Calu3 (cell line): Measurements from ENCODE around the gene CDX2. TPM values are rescaled to one million over a fixed set of nuclear protein-coding genes. Genes with fewer than 3 reads are reported as not detected.

Experiments
- BruUV-seq: library from RNA; stranded (reverse); fragments of 400-500 nt; replicated peaks from 2 replicates; lab custom pipeline; 2021; lab: Mats Ljungman, UMichigan
- CTCF ChIA-PET: fragments of 300-600 bp; sonication (Branson Sonifier 250); formaldehyde crosslinking; loops from one replicate; lab custom pipeline; 2022; ENCODE audit warnings: antibody characterized with exemption; lab: Charles Lee
- DNase-seq: peaks from one replicate; pipeline ENCODE4 v3.0.0; 2022
- H3K27ac Mint-ChIP-seq: one replicate; pipeline ENCODE4 v1.8.0; 2022; ENCODE audit warnings: mixed read lengths; ENCODE audit not compliant: unreplicated experiment
- H3K27me3 Mint-ChIP-seq: one replicate; pipeline ENCODE4 v1.8.0; 2022; ENCODE audit warnings: mixed read lengths; ENCODE audit not compliant: unreplicated experiment
- H3K36me3 Mint-ChIP-seq: one replicate; pipeline ENCODE4 v1.8.0; 2022; ENCODE audit warnings: mild to moderate bottlenecking, moderate library complexity, mixed read lengths; ENCODE audit not compliant: insufficient read depth, unreplicated experiment
- H3K4me1 Mint-ChIP-seq: one replicate; pipeline ENCODE4 v1.8.0; 2022; ENCODE audit warnings: mild to moderate bottlenecking, low read depth, mixed read lengths; ENCODE audit not compliant: unreplicated experiment
- H3K4me3 Mint-ChIP-seq: one replicate; pipeline ENCODE4 v1.8.0; 2022; ENCODE audit warnings: mild to moderate bottlenecking, low read depth, moderate library complexity, mixed read lengths; ENCODE audit not compliant: unreplicated experiment
- H3K9me3 Mint-ChIP-seq: one replicate; pipeline ENCODE4 v1.8.0; 2022; ENCODE audit warnings: low read depth, mixed read lengths; ENCODE audit not compliant: unreplicated experiment
- CTCF ChIP-seq: fragments of 200-600 bp; IDR thresholded peaks from one replicate; pipeline ENCODE4 v1.8.0; 2022; ENCODE audit warnings: antibody characterized with exemption; ENCODE audit not compliant: unreplicated experiment
- intact Hi-C: fragments of 100-400 bp; cut with micrococcal nuclease; formaldehyde crosslinking; loops from one replicate; pipeline ENCODE4 v1.10.0; 2022; ENCODE audit not compliant: unreplicated experiment
- total RNA-seq: library from RNA; stranded (reverse); gene quantifications from 2 replicates; pipeline ENCODE4 v1.2.3, GENCODE V29; 2022

The CDX2 gene
- total RNA-seq, 1 experiment from 2014 or later, result not detected

GRCh38 chr13:27960362-27961226 is 8.5 kb downstream of the CDX2 start:
- Mint-ChIP-seq H3K4me3 (peak overlapping the region; percentile 66), H3K4me1 (peaks cover 9% of the 10 kb centered on the region), H3K27ac (no peak overlapping the region), H3K36me3 (peaks cover 4% of the 10 kb centered on the region), H3K9me3 (no peaks in the 10 kb centered on the region), H3K27me3 (peaks cover 1% of the 10 kb centered on the region)
- intact Hi-C loops, result no loop called here
- peak; percentile 47 for TF ChIP-seq CTCF
- BruUV-seq, result no TSS peak
- DNase-seq, result peak; percentile 80
- CTCF ChIA-PET, result interaction anchor here (1.0 to 1.7 kb wide), 6 partner anchors 9 to 135 kb away, joined by 3 to 5 read pairs (median 3); partner anchors contain the start of gene CDX2

GRCh38 chr13:27959976-27960361 is 9.1 kb downstream of the CDX2 start:
- peaks cover 4% of the 10 kb centered on the region for H3K36me3 Mint-ChIP-seq
- peaks cover 9% of the 10 kb centered on the region for H3K4me1 Mint-ChIP-seq
- no peaks in the 10 kb centered on the region for H3K9me3 Mint-ChIP-seq
- TF ChIP-seq CTCF, result no peak
- no peak for DNase-seq
- intact Hi-C loops, result no loop called here
- no peak overlapping the region for H3K27ac Mint-ChIP-seq
- H3K27me3 Mint-ChIP-seq, result no peaks in the 10 kb centered on the region
- BruUV-seq, result no TSS peak
- peak overlapping the region; percentile 66 for H3K4me3 Mint-ChIP-seq
- CTCF ChIA-PET, result interaction anchor here (1.0 to 1.7 kb wide), 5 partner anchors 9 to 134 kb away, joined by 3 to 5 read pairs (median 3); partner anchors contain the start of gene CDX2

- peaks cover 19% of the 10 kb centered on the region for H3K36me3 Mint-ChIP-seq
- no peak overlapping the region for H3K27ac Mint-ChIP-seq
Measured at GRCh38 chr13:27956576-27957300, 12.4 kb downstream of the CDX2 start.

More at GRCh38 chr13:27956576-27957300, 12.4 kb downstream of the CDX2 start:
- Mint-ChIP-seq H3K4me3 (no peak overlapping the region), H3K27me3 (no peaks in the 10 kb centered on the region), H3K9me3 (no peaks in the 10 kb centered on the region), H3K4me1 (peaks cover 8% of the 10 kb centered on the region)
- intact Hi-C loops, result no loop called here
- CTCF ChIA-PET, result interaction anchor here (1.0 kb wide), 1 partner anchor 127 kb away, joined by 3 read pairs; no protein-coding TSS in a partner anchor
- no peak for TF ChIP-seq CTCF
- BruUV-seq, result no TSS peak
- no peak for DNase-seq
